Neural cell (in vitro differentiated cells): ENCODE results near the gene TRMT2A. TPM values are rescaled to one million over a fixed set of nuclear protein-coding genes. Genes with fewer than 3 reads are reported as not detected.

Experiments
- H2AFZ ChIP-seq: fragments of 200-600, 300-800 bp; sonication (generic), shearing (Covaris generic); 2 replicates; pipeline ENCODE4 v1.6.0; 2014; ENCODE audit warnings: low read depth, mild to moderate bottlenecking, antibody characterized with exemption, low read length, moderate library complexity
- H3F3A ChIP-seq: fragments of 200-600 bp; shearing (Covaris generic); 2 replicates; pipeline ENCODE4 v1.6.1; 2016; ENCODE audit warnings: mild to moderate bottlenecking, moderate library complexity, mixed read lengths, antibody characterized with exemption, low read length; ENCODE audit not compliant: insufficient read depth, poor library complexity, severe bottlenecking
- H3K27ac ChIP-seq: fragments of 200-600, 300-800 bp; sonication (generic), shearing (Covaris generic); 2 replicates; pipeline ENCODE4 v1.5.1; 2014; ENCODE audit warnings: mild to moderate bottlenecking, low read length, moderate library complexity
- H3K27me3 ChIP-seq: fragments of 300-800, 200-600 bp; sonication (generic), shearing (Covaris generic); 2 replicates; pipeline ENCODE4 v1.6.0; 2014; ENCODE audit warnings: mild to moderate bottlenecking, low read depth, low read length, moderate library complexity; ENCODE audit not compliant: insufficient read depth
- H3K36me3 ChIP-seq: fragments of 300-800, 200-600 bp; sonication (generic), shearing (Covaris generic); 2 replicates; pipeline ENCODE4 v1.5.1; 2014; ENCODE audit warnings: mild to moderate bottlenecking, antibody characterized with exemption, low read length, moderate library complexity; ENCODE audit not compliant: insufficient read depth
- H3K4me2 ChIP-seq: fragments of 300-800, 200-600 bp; sonication (generic), shearing (Covaris generic); 2 replicates; pipeline ENCODE4 v1.6.0; 2014; ENCODE audit warnings: mild to moderate bottlenecking, low read length
- H3K4me3 ChIP-seq: fragments of 300-800, 200-600 bp; sonication (generic), shearing (Covaris generic); 2 replicates; pipeline ENCODE4 v1.5.1; 2014; ENCODE audit warnings: mild to moderate bottlenecking, low read length, moderate library complexity
- H3K79me2 ChIP-seq: fragments of 200-600 bp; shearing (Covaris generic); replicated peaks from 2 replicates; pipeline ENCODE4 v1.6.0; 2014; ENCODE audit warnings: mild to moderate bottlenecking, low read length, moderate library complexity; ENCODE audit not compliant: insufficient read depth
- H3K9ac ChIP-seq: fragments of 300-800, 200-600 bp; sonication (generic), shearing (Covaris generic); 2 replicates; pipeline ENCODE4 v1.6.1; 2016; ENCODE audit warnings: mild to moderate bottlenecking, low read length, mixed read lengths
- H3K9me2 ChIP-seq: fragments of 200-600 bp; shearing (Covaris generic); 2 replicates; pipeline ENCODE4 v1.6.1; 2016; ENCODE audit warnings: mild to moderate bottlenecking, low read length, mixed read lengths; ENCODE audit not compliant: insufficient read depth
- H3K9me3 ChIP-seq: fragments of 200-600, 300-800 bp; sonication (generic), shearing (Covaris generic); 2 replicates; pipeline ENCODE4 v1.6.1; 2016; ENCODE audit warnings: mild to moderate bottlenecking, mixed run types, low read length, moderate library complexity, mixed read lengths
- H4K20me1 ChIP-seq: fragments of 200-600 bp; shearing (Covaris generic); 2 replicates; pipeline ENCODE4 v1.6.1; 2016; ENCODE audit warnings: mild to moderate bottlenecking, mixed run types; ENCODE audit not compliant: insufficient read depth
- EP300 ChIP-seq: fragments of 450-650 bp; conservative IDR thresholded peaks from 2 replicates; pipeline ENCODE4 v1.6.1; 2014; ENCODE audit warnings: antibody characterized with exemption, mild to moderate bottlenecking, moderate library complexity; ENCODE audit not compliant: poor library complexity, severe bottlenecking
- EZH2 ChIP-seq: fragments of 200-600, 300-800 bp; shearing (Covaris generic), sonication (generic); IDR thresholded peaks from 2 replicates; pipeline ENCODE4 v1.6.1; 2014; ENCODE audit warnings: antibody characterized with exemption, low read length, borderline replicate concordance, mild to moderate bottlenecking; ENCODE audit not compliant: insufficient read depth, poor library complexity, severe bottlenecking
- MXI1 ChIP-seq: fragments of 450-650 bp; conservative IDR thresholded peaks from 2 replicates; pipeline ENCODE4 v1.6.1; 2014; ENCODE audit warnings: antibody characterized with exemption, mild to moderate bottlenecking; ENCODE audit not compliant: poor library complexity, severe bottlenecking
- POLR2AphosphoS5 ChIP-seq: IDR thresholded peaks from 2 replicates; pipeline ENCODE4 v1.6.1; 2012
- RAD21 ChIP-seq: fragments of 450-650 bp; conservative IDR thresholded peaks from 2 replicates; pipeline ENCODE4 v1.6.1; 2014; ENCODE audit warnings: antibody characterized with exemption, mild to moderate bottlenecking, moderate library complexity
- SMC3 ChIP-seq: fragments of 450-650 bp; conservative IDR thresholded peaks from 2 replicates; pipeline ENCODE4 v1.6.1; 2014; ENCODE audit warnings: antibody characterized with exemption, mild to moderate bottlenecking, moderate library complexity; ENCODE audit not compliant: poor library complexity
- TAF1 ChIP-seq: IDR thresholded peaks from 2 replicates; pipeline ENCODE4 v1.6.1; 2012; ENCODE audit warnings: low read depth
- polyA plus RNA-seq: library from polyadenylated mRNA; depleted of rRNA; stranded (reverse); fragments of >200 nt; gene quantifications from 2 replicates; pipeline ENCODE4 v1.2.3, GENCODE V29; 2014
- TF ChIP-seq, protein P1 (sequence below): fragments of 450-650 bp; IDR thresholded peaks from 2 replicates; pipeline ENCODE4 v1.5.1; 2014; ENCODE audit warnings: antibody characterized with exemption, mild to moderate bottlenecking, moderate library complexity; ENCODE audit not compliant: poor library complexity, severe bottlenecking
- TF ChIP-seq, protein P2 (sequence below): IDR thresholded peaks from 2 replicates; pipeline ENCODE4 v1.6.1; 2012; ENCODE audit warnings: borderline replicate concordance

TRMT2A gene
- polyA plus RNA-seq, 1 donor from 2014 or later: 96.7 TPM

DNA sequence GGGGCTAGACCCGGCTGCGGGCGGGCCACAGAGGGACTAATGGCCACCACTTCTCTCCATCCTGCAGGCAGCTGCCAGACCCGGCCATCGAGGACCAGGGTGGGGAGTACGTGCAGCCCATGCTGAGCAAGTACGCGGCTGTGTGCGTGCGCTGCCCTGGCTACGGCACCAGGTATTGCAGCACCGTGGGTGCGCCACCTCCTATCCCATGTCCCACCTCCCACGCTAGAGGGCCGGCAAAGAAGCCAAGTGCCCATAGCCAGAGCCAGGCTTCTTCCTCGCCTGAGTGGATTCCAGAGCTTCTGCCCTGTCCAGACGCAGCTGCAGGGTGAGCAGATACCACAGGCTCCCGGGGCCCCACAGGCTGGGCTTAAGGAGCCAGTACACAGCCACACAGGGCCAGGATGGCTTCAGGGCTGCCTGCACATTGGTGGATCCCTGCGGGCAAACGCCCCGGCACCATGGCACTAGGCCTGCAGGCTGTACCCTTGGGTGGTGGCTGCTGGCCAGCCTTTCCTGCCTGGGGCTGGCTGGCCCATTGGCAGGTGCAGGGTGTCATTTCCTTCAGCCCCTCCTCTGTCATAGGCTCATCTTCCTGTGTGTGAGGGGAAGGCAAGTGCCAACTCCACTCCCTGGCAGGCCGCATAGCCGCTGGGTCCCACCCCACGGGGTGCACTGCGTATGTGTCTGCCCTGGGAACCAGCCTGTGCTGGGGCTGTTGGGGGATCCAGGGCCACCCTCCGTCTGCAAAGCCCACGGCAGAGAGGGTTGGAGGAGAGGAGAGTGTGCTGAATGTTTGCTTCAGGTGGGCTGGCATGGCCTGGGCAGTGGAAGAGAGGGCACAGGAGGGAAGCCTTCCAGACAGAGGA, 53.5 kb downstream of the TRMT2A start:
- Histone ChIP-seq H3F3A (no peaks in the 10 kb centered on the region), H3K9me2 (no peaks in the 10 kb centered on the region), H2AFZ (no peak overlapping the region), H4K20me1 (no peaks in the 10 kb centered on the region), H3K36me3 (no peaks in the 10 kb centered on the region), H3K27me3 (no peaks in the 10 kb centered on the region), H3K9ac (no peak overlapping the region), H3K9me3 (no peaks in the 10 kb centered on the region), H3K4me2 (no peak overlapping the region), H3K27ac (no peak overlapping the region), H3K4me3 (no peak overlapping the region), H3K79me2 (no peaks in the 10 kb centered on the region)
- TF ChIP-seq, protein P1, sequence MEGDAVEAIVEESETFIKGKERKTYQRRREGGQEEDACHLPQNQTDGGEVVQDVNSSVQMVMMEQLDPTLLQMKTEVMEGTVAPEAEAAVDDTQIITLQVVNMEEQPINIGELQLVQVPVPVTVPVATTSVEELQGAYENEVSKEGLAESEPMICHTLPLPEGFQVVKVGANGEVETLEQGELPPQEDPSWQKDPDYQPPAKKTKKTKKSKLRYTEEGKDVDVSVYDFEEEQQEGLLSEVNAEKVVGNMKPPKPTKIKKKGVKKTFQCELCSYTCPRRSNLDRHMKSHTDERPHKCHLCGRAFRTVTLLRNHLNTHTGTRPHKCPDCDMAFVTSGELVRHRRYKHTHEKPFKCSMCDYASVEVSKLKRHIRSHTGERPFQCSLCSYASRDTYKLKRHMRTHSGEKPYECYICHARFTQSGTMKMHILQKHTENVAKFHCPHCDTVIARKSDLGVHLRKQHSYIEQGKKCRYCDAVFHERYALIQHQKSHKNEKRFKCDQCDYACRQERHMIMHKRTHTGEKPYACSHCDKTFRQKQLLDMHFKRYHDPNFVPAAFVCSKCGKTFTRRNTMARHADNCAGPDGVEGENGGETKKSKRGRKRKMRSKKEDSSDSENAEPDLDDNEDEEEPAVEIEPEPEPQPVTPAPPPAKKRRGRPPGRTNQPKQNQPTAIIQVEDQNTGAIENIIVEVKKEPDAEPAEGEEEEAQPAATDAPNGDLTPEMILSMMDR: no peak
- no peak for TF ChIP-seq RAD21

DNA sequence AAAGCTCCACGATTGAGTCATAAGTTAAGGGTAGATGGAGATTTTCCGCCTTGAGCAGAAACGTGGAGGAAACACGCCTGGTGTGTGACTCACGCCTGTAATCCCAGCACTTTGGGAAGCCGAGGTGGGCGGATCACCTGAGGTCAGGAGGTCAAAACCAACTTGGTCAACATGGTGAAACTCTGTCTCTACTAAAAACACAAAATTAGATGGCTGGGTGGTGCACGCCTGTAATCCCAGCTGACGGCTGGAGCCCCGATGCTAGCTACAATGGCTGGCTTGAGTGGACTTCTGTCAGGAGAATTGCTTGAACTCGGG, 54.3 kb downstream of the TRMT2A start:
- Histone ChIP-seq H3K36me3 (no peaks in the 10 kb centered on the region), H3K4me3 (no peak overlapping the region), H3K9ac (no peak overlapping the region), H3F3A (no peaks in the 10 kb centered on the region), H4K20me1 (no peaks in the 10 kb centered on the region), H3K27me3 (no peaks in the 10 kb centered on the region), H3K9me3 (no peaks in the 10 kb centered on the region), H3K27ac (no peak overlapping the region), H3K79me2 (no peaks in the 10 kb centered on the region), H2AFZ (no peak overlapping the region), H3K9me2 (no peaks in the 10 kb centered on the region), H3K4me2 (no peak overlapping the region)
- TF ChIP-seq SMC3 (no peak), EP300 (no peak), POLR2AphosphoS5 (no peak), MXI1 (no peak), RAD21 (no peak), EZH2 (no peak), TAF1 (no peak)
- TF ChIP-seq, protein P2, sequence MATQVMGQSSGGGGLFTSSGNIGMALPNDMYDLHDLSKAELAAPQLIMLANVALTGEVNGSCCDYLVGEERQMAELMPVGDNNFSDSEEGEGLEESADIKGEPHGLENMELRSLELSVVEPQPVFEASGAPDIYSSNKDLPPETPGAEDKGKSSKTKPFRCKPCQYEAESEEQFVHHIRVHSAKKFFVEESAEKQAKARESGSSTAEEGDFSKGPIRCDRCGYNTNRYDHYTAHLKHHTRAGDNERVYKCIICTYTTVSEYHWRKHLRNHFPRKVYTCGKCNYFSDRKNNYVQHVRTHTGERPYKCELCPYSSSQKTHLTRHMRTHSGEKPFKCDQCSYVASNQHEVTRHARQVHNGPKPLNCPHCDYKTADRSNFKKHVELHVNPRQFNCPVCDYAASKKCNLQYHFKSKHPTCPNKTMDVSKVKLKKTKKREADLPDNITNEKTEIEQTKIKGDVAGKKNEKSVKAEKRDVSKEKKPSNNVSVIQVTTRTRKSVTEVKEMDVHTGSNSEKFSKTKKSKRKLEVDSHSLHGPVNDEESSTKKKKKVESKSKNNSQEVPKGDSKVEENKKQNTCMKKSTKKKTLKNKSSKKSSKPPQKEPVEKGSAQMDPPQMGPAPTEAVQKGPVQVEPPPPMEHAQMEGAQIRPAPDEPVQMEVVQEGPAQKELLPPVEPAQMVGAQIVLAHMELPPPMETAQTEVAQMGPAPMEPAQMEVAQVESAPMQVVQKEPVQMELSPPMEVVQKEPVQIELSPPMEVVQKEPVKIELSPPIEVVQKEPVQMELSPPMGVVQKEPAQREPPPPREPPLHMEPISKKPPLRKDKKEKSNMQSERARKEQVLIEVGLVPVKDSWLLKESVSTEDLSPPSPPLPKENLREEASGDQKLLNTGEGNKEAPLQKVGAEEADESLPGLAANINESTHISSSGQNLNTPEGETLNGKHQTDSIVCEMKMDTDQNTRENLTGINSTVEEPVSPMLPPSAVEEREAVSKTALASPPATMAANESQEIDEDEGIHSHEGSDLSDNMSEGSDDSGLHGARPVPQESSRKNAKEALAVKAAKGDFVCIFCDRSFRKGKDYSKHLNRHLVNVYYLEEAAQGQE: no peak
